IMR-90 (cell line): Measurements from ENCODE around the gene STKLD1. TPM values are rescaled to one million over a fixed set of nuclear protein-coding genes. Genes with fewer than 3 reads are reported as not detected.

Source experiments
- ATAC-seq: fragments of 200-7000 bp; cut with Tn5 transposase; 2 replicates; pipeline ENCODE4 v1.9.1; 2020; ENCODE audit warnings: low read depth, mild to moderate bottlenecking, moderate library complexity
- BruUV-seq: library from RNA; stranded (reverse); fragments of 400-500 nt; replicated peaks from 2 replicates; lab custom pipeline; 2021; lab: Mats Ljungman, UMichigan
- CTCF ChIA-PET: fragments of 300-600 bp; formaldehyde crosslinking; extraction: SDS; loops from one replicate; lab custom pipeline; 2021; ENCODE audit warnings: antibody characterized with exemption; lab: Yijun Ruan, JAX
- POLR2A ChIA-PET: fragments of 300-600 bp; sonication (Branson Sonifier 250); formaldehyde crosslinking; loops from one replicate; lab custom pipeline; 2022; ENCODE audit warnings: antibody characterized with exemption; ENCODE audit not compliant: unreplicated experiment; lab: Charles Lee
- DNase-seq: peaks from one replicate; pipeline ENCODE4 v3.0.0; 2013
- H2AFZ ChIP-seq: replicated peaks from 2 replicates; pipeline ENCODE3; 2013; ENCODE audit warnings: low read length, mild to moderate bottlenecking; ENCODE audit not compliant: poor library complexity
- H2AK5ac ChIP-seq: 2 replicates; pipeline ENCODE4 v1.6.1; 2013; ENCODE audit warnings: low read depth, low read length, inconsistent platforms
- H2AK9ac ChIP-seq: replicated peaks from 2 replicates; pipeline ENCODE3; 2013; ENCODE audit warnings: mild to moderate bottlenecking, low read depth, low read length, moderate library complexity; ENCODE audit not compliant: poor library complexity
- H2BK120ac ChIP-seq: 2 replicates; pipeline ENCODE4 v1.6.1; 2013; ENCODE audit warnings: low read depth, low read length, inconsistent platforms
- H2BK15ac ChIP-seq: 3 replicates; pipeline ENCODE4 v1.6.1; 2013; ENCODE audit warnings: low read depth, low read length, inconsistent platforms
- H2BK20ac ChIP-seq: 2 replicates; pipeline ENCODE4 v1.6.1; 2013; ENCODE audit warnings: low read depth, mild to moderate bottlenecking, inconsistent platforms, low read length, moderate library complexity
- H2BK5ac ChIP-seq: 2 replicates; pipeline ENCODE4 v1.6.1; 2013; ENCODE audit warnings: mild to moderate bottlenecking, low read depth, low read length, inconsistent platforms; ENCODE audit not compliant: poor library complexity, severe bottlenecking
- H3K14ac ChIP-seq: replicated peaks from 2 replicates; pipeline ENCODE4 v1.6.1; 2013; ENCODE audit warnings: low read depth, low read length, inconsistent platforms
- H3K18ac ChIP-seq: 2 replicates; pipeline ENCODE4 v1.6.1; 2013; ENCODE audit warnings: low read depth, low read length, control low read depth
- H3K23ac ChIP-seq: 2 replicates; pipeline ENCODE4 v1.6.1; 2013; ENCODE audit warnings: low read depth, low read length, inconsistent platforms
- H3K27ac ChIP-seq: 2 replicates; pipeline ENCODE4 v1.5.1; 2013; ENCODE audit warnings: mild to moderate bottlenecking, control low read depth, low read length; ENCODE audit not compliant: insufficient read depth
- H3K27me3 ChIP-seq: 2 replicates; pipeline ENCODE4 v1.6.1; 2013; ENCODE audit warnings: low read length; ENCODE audit not compliant: control insufficient read depth, insufficient read depth
- H3K36me3 ChIP-seq: 2 replicates; pipeline ENCODE4 v1.6.1; 2013; ENCODE audit warnings: low read length, mixed read lengths; ENCODE audit not compliant: control insufficient read depth, insufficient read depth
- H3K4ac ChIP-seq: 2 replicates; pipeline ENCODE4 v1.6.1; 2013; ENCODE audit warnings: low read depth, low read length, inconsistent platforms
- H3K4me1 ChIP-seq: 2 replicates; pipeline ENCODE4 v1.6.1; 2013; ENCODE audit warnings: low read length, mixed read lengths; ENCODE audit not compliant: control insufficient read depth, insufficient read depth
- H3K4me2 ChIP-seq: 2 replicates; pipeline ENCODE4 v1.6.1; 2013; ENCODE audit warnings: low read depth, mild to moderate bottlenecking, control low read depth, low read length, moderate library complexity
- H3K4me3 ChIP-seq: 2 replicates; pipeline ENCODE4 v1.5.1; 2013; ENCODE audit warnings: low read depth, mild to moderate bottlenecking, control low read depth, low read length, moderate library complexity; ENCODE audit not compliant: insufficient read depth
- H3K56ac ChIP-seq: 2 replicates; pipeline ENCODE4 v1.6.1; 2013; ENCODE audit warnings: low read length, inconsistent platforms; ENCODE audit not compliant: insufficient read depth; ENCODE audit errors: extremely low read depth
- H3K79me1 ChIP-seq, 2 experiments: 2 replicates each; pipeline ENCODE4 v1.6.1; 2013; ENCODE audit warnings: low read length in 2 of 2, inconsistent platforms in 1 of 2, low read depth in 1 of 2
- H3K9ac ChIP-seq: 2 replicates; pipeline ENCODE4 v1.6.1; 2013; ENCODE audit warnings: low read depth, low read length, control low read depth
- H3K9me1 ChIP-seq: 2 replicates; pipeline ENCODE4 v1.6.1; 2013; ENCODE audit warnings: low read length, inconsistent platforms; ENCODE audit not compliant: insufficient read depth
- H3K9me3 ChIP-seq: 2 replicates; pipeline ENCODE4 v1.6.1; 2013; ENCODE audit warnings: low read length; ENCODE audit not compliant: control insufficient read depth, insufficient read depth
- H4K20me1 ChIP-seq: 2 replicates; pipeline ENCODE4 v1.6.1; 2013; ENCODE audit warnings: low read length, inconsistent platforms; ENCODE audit not compliant: insufficient read depth
- H4K5ac ChIP-seq: 2 replicates; pipeline ENCODE4 v1.6.1; 2013; ENCODE audit warnings: mild to moderate bottlenecking, low read depth, low read length, control low read depth
- H4K8ac ChIP-seq, 2 experiments: 2 replicates each; pipeline ENCODE4 v1.6.1; 2013; ENCODE audit warnings: low read depth in 2 of 2, low read length in 2 of 2, control low read depth in 1 of 2, inconsistent platforms in 1 of 2
- H4K91ac ChIP-seq: 2 replicates; pipeline ENCODE4 v1.6.1; 2013; ENCODE audit warnings: low read depth, low read length, inconsistent platforms; ENCODE audit not compliant: insufficient read depth
- BHLHE40 ChIP-seq: fragments of 150-350 bp; IDR thresholded peaks from 2 replicates; pipeline ENCODE4 v1.6.1; 2016; ENCODE audit warnings: mild to moderate bottlenecking, low read depth, low read length
- CEBPB ChIP-seq: IDR thresholded peaks from 2 replicates; pipeline ENCODE4 v1.6.1; 2012; ENCODE audit warnings: low read depth, low read length, improper control_type of control experiment
- CHD1 ChIP-seq: IDR thresholded peaks from 2 replicates; pipeline ENCODE4 v1.6.1; 2012; ENCODE audit warnings: low read depth, low read length, improper control_type of control experiment
- CTCF ChIP-seq: conservative IDR thresholded peaks from 2 replicates; pipeline ENCODE4 v1.5.1; 2012; ENCODE audit warnings: mild to moderate bottlenecking, low read depth, low read length, improper control_type of control experiment
- ELK1 ChIP-seq: fragments of 150-350 bp; IDR thresholded peaks from 2 replicates; pipeline ENCODE4 v1.6.1; 2016; ENCODE audit warnings: low read depth, mild to moderate bottlenecking, low read length, moderate library complexity, borderline replicate concordance
- FOS ChIP-seq: fragments of 150-350 bp; IDR thresholded peaks from 2 replicates; pipeline ENCODE4 v1.6.1; 2016; ENCODE audit warnings: low read depth, low read length
- MAFK ChIP-seq: IDR thresholded peaks from 2 replicates; pipeline ENCODE4 v1.6.1; 2012; ENCODE audit warnings: low read depth, low read length, improper control_type of control experiment
- MAZ ChIP-seq: IDR thresholded peaks from 2 replicates; pipeline ENCODE4 v1.6.1; 2012; ENCODE audit warnings: low read depth, mild to moderate bottlenecking, low read length, improper control_type of control experiment, moderate library complexity, borderline replicate concordance
- MXI1 ChIP-seq: IDR thresholded peaks from 2 replicates; pipeline ENCODE4 v1.6.1; 2012; ENCODE audit warnings: low read depth, mild to moderate bottlenecking, low read length, moderate library complexity, borderline replicate concordance
- NFE2L2 ChIP-seq: fragments of 150-350 bp; IDR thresholded peaks from 2 replicates; pipeline ENCODE4 v1.6.1; 2016; ENCODE audit warnings: low read depth, mild to moderate bottlenecking, low read length
- POLR2A ChIP-seq: IDR thresholded peaks from 2 replicates; pipeline ENCODE4 v1.6.1; 2012; ENCODE audit warnings: mild to moderate bottlenecking, low read depth, low read length
- RAD21 ChIP-seq: IDR thresholded peaks from 2 replicates; pipeline ENCODE4 v1.6.1; 2012; ENCODE audit warnings: low read length, improper control_type of control experiment
- RCOR1 ChIP-seq: IDR thresholded peaks from 2 replicates; pipeline ENCODE4 v1.6.1; 2012; ENCODE audit warnings: mild to moderate bottlenecking, low read length, improper control_type of control experiment; ENCODE audit not compliant: insufficient replicate concordance
- RFX5 ChIP-seq: IDR thresholded peaks from 2 replicates; pipeline ENCODE4 v1.8.0; 2012; ENCODE audit warnings: low read depth, mild to moderate bottlenecking, low read length, moderate library complexity
- SMC3 ChIP-seq: fragments of 150-350 bp; IDR thresholded peaks from 2 replicates; pipeline ENCODE4 v1.6.1; 2016; ENCODE audit warnings: low read depth, mild to moderate bottlenecking, antibody characterized with exemption, low read length, moderate library complexity
- USF2 ChIP-seq: fragments of 150-350 bp; IDR thresholded peaks from 2 replicates; pipeline ENCODE4 v1.6.1; 2017; ENCODE audit warnings: mild to moderate bottlenecking, antibody characterized with exemption, low read length, low read depth
- WGBS, 2 experiments: methylation state at CpG; one replicate each; pipeline versions ENCODE4 v1.1.5 to v1.1.7; 2013; ENCODE audit warnings: missing lambda C conversion rate in 2 of 2; ENCODE audit not compliant: insufficient read length in 1 of 2; ENCODE audit errors: extremely low coverage in 2 of 2; 5-methylcytosine and 5-hydroxymethylcytosine counted together
- dilution Hi-C: fragments of 300-500 bp; cut with HindIII; formaldehyde crosslinking; loops from one replicate; pipeline ENCODE4 v1.14.3; 2018; ENCODE audit warnings: low sequenced_read_pairs; ENCODE audit not compliant: unreplicated experiment
- in situ Hi-C: fragments of 300-500 bp; cut with MboI; formaldehyde crosslinking; loops from 3 replicates; pipeline ENCODE4 v1.14.3; 2019; ENCODE audit warnings: low sequenced_read_pairs, inconsistent platforms, mixed read lengths
- intact Hi-C: fragments of 100-400 bp; cut with micrococcal nuclease; formaldehyde crosslinking; loops from 2 replicates; pipeline ENCODE4 v1.10.0; 2022
- polyA plus RNA-seq, 3 experiments: library from polyadenylated mRNA; depleted of rRNA; stranded (reverse); fragments of >200 nt; gene quantifications; 2 replicates each; pipeline ENCODE4 v1.2.3, GENCODE V29; 2012; ENCODE audit warnings: low replicate concordance in 1 of 3
- total RNA-seq: library from RNA; depleted of rRNA; stranded (reverse); fragments of >200 nt; gene quantifications from 2 replicates; pipeline ENCODE4 v1.2.3, GENCODE V29; 2012

Gene STKLD1
- total and polyA plus RNA-seq, 2 of the 4 experiments (the other 2 are of a cell fraction) = 0.54 to 0.65 TPM

- Histone ChIP-seq H3K27ac (no peak overlapping the region), H4K91ac (no peak overlapping the region), H3K27me3 (peaks cover 36% of the 10 kb centered on the region), H3K9me1 (no peaks in the 10 kb centered on the region), H4K5ac (no peak overlapping the region), H3K9ac (no peak overlapping the region), H3K9me3 (no peaks in the 10 kb centered on the region), H3K23ac (no peak overlapping the region), H3K4ac (no peak overlapping the region), H3K4me2 (no peak overlapping the region), H3K36me3 (no peaks in the 10 kb centered on the region), H3K14ac (no peak overlapping the region), H2BK120ac (no peak overlapping the region), H2AFZ (no peak overlapping the region), H2BK15ac (no peak overlapping the region), H2BK5ac (peak overlapping the region; percentile 26), H4K8ac (no peak overlapping the region), H3K18ac (no peak overlapping the region), H3K4me1 (no peaks in the 10 kb centered on the region), H2AK5ac (no peak overlapping the region), H2AK9ac (no peak overlapping the region), H4K20me1 (no peaks in the 10 kb centered on the region), H3K79me1 (no peaks in the 10 kb centered on the region), H3K56ac (no peak overlapping the region), H3K4me3 (no peak overlapping the region), H2BK20ac (no peak overlapping the region)
- intact Hi-C loops = no loop called here
- ChIA-PET CTCF (no interaction called here), POLR2A (no interaction called here)
- TF ChIP-seq FOS (no peak), CEBPB (no peak), SMC3 (no peak), USF2 (no peak), NFE2L2 (no peak), MXI1 (no peak), BHLHE40 (no peak), RFX5 (no peak), ELK1 (no peak), MAFK (no peak), RAD21 (no peak), CTCF (no peak), CHD1 (no peak), POLR2A (no peak), MAZ (no peak), RCOR1 (no peak)
- dilution Hi-C loops = no loop called here
- in situ Hi-C loops = no loop called here
- no TSS peak for BruUV-seq
- DNase-seq (no peak), ATAC-seq (no peak)
- WGBS, 2 experiments = 73% methylated on average over 2 of the region's 3 CpGs; no CpG with 5 or more reads in 1 of the 2 experiments
Measured at GRCh38 chr9:133393399-133393798, 17.2 kb downstream of the STKLD1 start.
